GM19043 (cell line): ENCODE data around the gene CYP27B1.

Source experiments
- ATAC-seq: cut with Tn5 transposase; IDR thresholded peaks from one replicate; pipeline ENCODE4 v1.9.1; 2021; ENCODE audit warnings: low read depth; ENCODE audit not compliant: unreplicated experiment

CYP27B1 gene

GRCh38 chr12:57737467-57738460, 29.1 kb downstream of the CYP27B1 start:
- ATAC-seq, result no peak

- no peak for ATAC-seq
These were observed 30.0 kb downstream of the CYP27B1 start for GRCh38 chr12:57736741-57737466.

- ATAC-seq, result no peak
These were observed 30.7 kb downstream of the CYP27B1 start for GRCh38 chr12:57735952-57736740.

- no peak for ATAC-seq
These were observed 31.6 kb downstream of the CYP27B1 start for GRCh38 chr12:57735198-57735855.

- ATAC-seq, result no peak
These were observed 32.3 kb downstream of the CYP27B1 start for GRCh38 chr12:57734591-57734990.

GRCh38 chr12:57733928-57734327, 33.0 kb downstream of the CYP27B1 start:
- no peak for ATAC-seq

- ATAC-seq, result no peak
These were observed 33.9 kb downstream of the CYP27B1 start for GRCh38 chr12:57732726-57733593.

GRCh38 chr12:57732270-57732669, 34.6 kb downstream of the CYP27B1 start:
- ATAC-seq, result no peak

- ATAC-seq, result no peak
These were observed 35.3 kb downstream of the CYP27B1 start for GRCh38 chr12:57731411-57732080.

- no peak for ATAC-seq
These were observed 36.4 kb downstream of the CYP27B1 start for GRCh38 chr12:57730336-57731067.

GRCh38 chr12:57729321-57729844, 37.5 kb downstream of the CYP27B1 start:
- no peak for ATAC-seq

- no peak for ATAC-seq
These were observed 39.0 kb downstream of the CYP27B1 start for GRCh38 chr12:57727758-57728395.

GRCh38 chr12:57726884-57727757, 39.8 kb downstream of the CYP27B1 start:
- no peak for ATAC-seq

- ATAC-seq, result no peak
These were observed 40.6 kb downstream of the CYP27B1 start for GRCh38 chr12:57726151-57726883.

- no peak for ATAC-seq
These were observed 41.1 kb downstream of the CYP27B1 start for GRCh38 chr12:57725851-57726150.
